Smooth muscle cell of the brain vasculature (primary cell): ENCODE measurements around the gene HOXC6.
"Not testable (repeated sequence)": the region's sequence is repeated elsewhere in the genome, so short reads cannot be mapped to it uniquely, and the experiment has no call there.

ENCODE experiments used
- DNase-seq: peaks from one replicate; pipeline ENCODE4 v3.0.0-alpha.2; 2012; ENCODE audit warnings: low read depth, low spot score

Gene HOXC6

DNA sequence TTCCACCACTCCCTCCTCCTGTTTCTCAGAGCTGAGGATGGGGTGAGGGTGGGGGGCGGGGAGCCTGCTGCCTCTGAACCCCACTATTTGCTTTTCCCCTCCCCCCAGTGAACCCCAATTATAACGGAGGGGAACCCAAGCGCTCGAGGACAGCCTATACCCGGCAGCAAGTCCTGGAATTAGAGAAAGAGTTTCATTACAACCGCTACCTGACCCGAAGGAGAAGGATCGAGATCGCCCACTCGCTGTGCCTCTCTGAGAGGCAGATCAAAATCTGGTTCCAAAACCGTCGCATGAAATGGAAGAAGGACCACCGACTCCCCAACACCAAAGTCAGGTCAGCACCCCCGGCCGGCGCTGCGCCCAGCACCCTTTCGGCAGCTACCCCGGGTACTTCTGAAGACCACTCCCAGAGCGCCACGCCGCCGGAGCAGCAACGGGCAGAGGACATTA, 26.5 kb downstream of the HOXC6 start:
- no peak for DNase-seq

GRCh38 chr12:54055552-54055951, 27.3 kb downstream of the HOXC6 start:
- no peak for DNase-seq

GRCh38 chr12:54056110-54056509, 27.9 kb downstream of the HOXC6 start:
- DNase-seq: no peak

DNA sequence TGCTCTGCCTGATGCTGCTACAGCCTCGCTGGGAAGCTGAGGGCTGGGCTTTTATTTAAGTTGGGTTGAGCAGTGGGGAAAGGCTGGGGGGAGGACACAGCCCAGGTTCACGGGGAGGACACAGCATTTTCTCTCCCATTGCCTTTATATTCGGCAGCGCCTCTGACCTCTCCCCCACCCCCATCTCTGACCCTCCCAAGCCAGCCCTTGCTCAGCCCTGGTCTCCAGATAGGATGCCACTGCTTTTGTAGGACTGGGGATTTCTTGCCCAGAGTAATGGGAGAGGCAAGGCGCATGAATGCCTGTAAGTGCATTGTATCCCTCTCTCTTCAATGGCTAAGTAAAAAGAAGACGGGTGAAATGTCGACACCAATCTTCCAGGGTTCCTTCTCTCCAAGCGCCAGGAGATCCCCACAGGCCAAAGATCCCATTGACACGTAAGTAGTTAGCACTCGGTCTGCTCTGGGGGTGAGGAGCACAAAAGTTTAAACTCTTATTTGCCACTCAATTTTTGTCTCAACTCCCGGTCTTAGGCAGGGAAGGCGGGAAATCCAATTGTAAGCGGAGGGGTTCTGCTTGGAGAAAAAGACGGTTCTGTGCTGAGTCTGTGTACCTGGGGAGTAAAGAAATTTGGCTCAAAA, 30.0 kb downstream of the HOXC6 start:
- DNase-seq: no peak

- no peak for DNase-seq
Measured at GRCh38 chr12:54059668-54060067, 31.4 kb downstream of the HOXC6 start.

- DNase-seq: no peak
Measured at GRCh38 chr12:54060174-54060974, 32.1 kb downstream of the HOXC6 start.

DNA sequence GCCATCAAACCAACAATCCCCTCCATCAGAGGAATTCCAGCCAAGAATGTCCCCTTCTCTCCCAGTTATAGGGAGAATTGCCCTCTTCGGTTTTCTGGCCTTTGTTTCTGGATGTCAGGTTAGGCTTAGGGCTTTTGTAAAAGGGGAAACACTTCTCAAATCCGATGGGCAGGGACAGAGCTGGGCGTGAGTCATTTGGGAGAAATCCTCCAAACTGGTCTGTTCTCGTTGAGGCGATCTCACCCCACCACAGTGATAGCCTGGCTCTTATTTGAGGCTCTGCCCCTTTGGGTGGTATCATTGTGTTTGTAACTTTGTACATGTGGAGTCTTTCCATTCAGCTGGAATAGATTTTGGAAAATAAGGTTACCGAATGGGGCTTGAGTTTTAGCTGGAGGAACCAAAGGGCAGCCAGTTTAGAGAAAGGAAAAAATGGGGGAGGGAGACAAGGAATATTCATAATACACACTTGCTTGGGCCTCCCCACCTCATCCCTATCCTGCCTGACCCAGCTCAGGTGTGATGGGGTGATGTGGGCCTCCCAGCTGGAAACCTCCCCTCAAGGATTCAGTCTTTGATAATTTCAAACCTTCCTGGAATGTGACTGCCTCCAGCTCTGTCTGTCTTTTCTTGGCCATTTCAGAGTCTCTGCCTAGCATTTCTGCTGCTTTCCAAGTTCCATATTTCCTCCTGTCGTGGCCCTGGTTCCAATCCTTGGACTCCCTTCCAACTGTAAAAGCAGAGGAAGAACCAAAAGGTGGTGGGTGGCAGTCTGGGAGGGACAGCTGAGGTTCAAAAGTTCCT, 32.9 kb downstream of the HOXC6 start:
- no peak for DNase-seq

GRCh38 chr12:54065677-54066076, 37.4 kb downstream of the HOXC6 start:
- DNase-seq: no peak

DNA sequence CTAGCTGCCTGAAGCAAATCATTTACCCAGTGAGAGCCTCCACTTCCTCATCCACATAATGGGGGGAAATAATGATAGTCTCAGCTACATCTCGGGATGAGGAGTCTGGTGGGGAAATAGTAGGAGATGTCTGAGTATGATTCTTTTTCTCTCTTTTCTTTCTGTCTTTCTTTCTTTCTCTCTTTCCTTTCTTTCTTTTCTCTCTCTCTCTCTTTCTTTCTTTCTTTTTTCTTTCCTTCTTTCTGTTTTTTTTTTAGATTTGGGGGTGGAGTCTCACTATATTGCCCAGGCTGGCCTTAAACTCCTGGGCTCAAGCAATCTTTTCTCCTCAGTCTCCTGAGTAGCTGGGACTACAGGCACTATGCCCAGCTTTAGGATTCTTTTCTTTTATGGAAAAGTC, 38.2 kb downstream of the HOXC6 start:
- DNase-seq: no peak

DNA sequence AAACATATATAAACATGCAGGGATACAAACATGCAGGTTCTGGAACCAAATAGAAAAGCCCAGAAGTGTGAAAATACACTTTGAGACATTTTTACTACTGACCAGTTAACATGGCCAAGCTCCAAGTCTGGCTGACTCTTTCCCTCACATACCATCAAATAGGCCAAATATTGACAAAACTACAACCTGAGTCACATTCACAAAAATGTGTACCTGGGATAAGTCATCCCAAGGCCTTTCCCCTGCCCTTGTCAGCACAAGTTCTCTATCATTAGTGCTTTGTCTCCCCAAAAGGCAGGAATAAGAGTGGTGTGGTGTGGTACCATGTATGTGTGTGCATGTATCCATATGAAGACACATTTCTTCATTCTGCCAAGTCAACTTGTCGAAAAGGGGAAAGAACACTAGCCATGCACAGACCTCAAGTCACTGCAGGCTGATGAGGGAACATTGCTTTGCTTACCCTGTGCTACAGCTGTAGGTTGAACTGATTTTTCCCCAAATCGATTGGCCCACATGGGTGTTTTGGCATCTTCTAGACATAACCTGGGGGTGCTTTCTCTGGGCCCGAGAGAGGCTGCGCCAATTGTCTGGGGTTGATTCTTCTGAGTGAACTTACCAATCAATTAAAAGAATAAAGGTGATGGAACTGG, 40.3 kb downstream of the HOXC6 start:
- DNase-seq: no peak

DNA sequence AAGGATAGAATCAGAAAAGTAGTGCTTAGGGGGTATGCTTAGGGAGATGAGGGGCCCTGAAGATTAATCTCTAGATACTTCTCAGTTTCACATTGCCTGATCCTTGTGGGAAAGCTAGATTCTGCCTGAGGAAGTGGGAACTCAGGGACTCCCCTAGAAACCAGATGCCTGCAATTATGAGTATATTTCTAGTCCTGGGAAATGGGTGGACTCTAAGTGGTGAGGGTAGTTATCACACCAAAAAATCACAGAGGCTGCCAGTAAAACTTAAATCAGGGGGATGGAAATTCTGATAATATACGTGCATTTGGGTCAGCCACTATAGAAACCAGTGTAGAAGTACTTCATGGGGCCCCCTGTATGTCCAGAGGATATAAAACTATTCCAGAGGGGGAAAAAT, 43.7 kb downstream of the HOXC6 start:
- no peak for DNase-seq

DNA sequence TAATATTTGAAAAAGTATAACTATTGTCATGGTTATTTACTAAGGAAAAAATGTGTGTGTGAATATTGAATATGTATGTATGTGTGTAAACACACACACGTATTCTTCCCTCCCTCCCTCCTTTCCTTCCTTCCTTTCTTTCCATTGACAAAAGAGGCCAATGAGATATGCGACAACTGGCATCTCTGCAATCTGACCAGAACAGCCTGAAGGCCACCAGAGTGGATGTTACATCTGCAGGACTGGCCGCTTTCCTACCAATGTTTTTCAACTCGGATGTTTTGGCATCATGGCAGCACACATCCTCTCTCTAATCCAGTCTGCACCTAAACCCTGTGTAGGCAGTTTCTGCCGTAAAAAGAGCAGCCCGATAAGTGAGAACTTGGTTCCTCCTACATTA, 46.1 kb downstream of the HOXC6 start:
- no peak for DNase-seq

DNA sequence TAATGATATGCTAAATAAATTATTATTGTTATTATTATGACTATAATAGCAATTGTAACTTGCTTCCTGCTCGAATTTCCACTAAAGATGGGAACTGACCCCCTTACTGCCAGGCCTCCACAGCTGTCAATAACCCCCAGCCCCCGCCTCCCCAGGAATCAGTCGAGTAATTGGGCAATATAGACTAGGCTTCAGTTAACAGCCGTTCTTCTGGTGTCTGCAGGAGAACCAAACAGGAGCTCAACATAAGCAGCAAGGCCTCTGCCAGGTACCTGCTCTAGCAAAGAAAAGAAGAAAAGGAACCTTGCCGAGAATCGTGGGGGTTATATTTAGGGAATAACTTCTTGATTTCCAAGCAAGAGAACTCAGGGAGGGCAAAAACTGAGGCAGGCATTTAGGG, 47.2 kb downstream of the HOXC6 start:
- DNase-seq: no peak

DNA sequence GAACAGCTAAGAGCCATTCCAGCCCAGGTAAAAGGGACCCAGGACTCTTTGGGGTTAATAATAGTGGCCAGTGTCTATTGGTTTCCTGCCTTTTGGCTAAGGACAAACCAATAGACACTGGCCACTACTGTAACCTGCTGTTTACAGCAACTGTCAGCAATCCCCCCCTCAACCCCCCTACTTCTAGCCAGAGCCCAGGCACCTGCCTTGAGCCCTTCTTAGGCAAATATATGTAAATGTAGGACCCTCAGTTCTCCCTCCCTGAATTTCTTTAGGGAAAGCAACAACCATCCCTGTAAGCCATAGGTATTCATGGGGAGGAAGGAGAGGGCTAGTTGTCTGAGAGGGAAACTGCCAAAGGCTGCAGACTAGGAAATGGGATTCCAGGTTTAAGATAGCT, 47.7 kb downstream of the HOXC6 start:
- DNase-seq: no peak

- DNase-seq: not testable (repeated sequence)
Measured at GRCh38 chr12:54077843-54078242, 49.6 kb downstream of the HOXC6 start.

GRCh38 chr12:54079115-54079514, 50.9 kb downstream of the HOXC6 start:
- not testable (repeated sequence) for DNase-seq
